Amygdala (tissue), 56 donors: ENCODE measurements around the gene RNASE13.

Experiments
- DNase-seq, 56 donors: peaks; one replicate each; lab custom pipeline; 2025; lab: John Stamatoyannopoulos, UW

Gene RNASE13, protein sequence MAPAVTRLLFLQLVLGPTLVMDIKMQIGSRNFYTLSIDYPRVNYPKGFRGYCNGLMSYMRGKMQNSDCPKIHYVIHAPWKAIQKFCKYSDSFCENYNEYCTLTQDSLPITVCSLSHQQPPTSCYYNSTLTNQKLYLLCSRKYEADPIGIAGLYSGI

DNA sequence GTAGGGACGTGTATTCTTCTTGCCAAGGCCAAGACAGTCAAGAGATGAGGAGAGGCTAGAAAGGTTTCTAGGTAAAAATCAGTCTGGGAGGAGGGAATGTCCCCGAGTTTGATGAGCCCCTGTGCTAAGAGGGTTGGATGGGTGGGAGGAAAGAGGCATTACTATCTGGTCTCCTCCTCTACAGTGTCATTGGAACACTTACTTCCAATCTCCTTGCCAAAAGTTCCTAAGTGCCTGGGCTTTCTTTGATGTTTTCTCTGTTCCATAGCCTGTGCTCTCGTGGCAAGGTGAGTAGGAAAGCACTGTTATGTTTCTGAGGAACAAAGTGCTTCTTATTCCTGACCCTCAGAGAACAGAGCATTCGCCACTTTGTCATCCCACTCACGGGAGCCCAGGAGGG is at the start of gene RNASE13:
TSS of gene RNASE13 (minus strand) at position 101 of the 400 bp plus-strand sequence. CDS start 519 bp downstream, outside the sequence.
- DNase-seq = no peak

DNA sequence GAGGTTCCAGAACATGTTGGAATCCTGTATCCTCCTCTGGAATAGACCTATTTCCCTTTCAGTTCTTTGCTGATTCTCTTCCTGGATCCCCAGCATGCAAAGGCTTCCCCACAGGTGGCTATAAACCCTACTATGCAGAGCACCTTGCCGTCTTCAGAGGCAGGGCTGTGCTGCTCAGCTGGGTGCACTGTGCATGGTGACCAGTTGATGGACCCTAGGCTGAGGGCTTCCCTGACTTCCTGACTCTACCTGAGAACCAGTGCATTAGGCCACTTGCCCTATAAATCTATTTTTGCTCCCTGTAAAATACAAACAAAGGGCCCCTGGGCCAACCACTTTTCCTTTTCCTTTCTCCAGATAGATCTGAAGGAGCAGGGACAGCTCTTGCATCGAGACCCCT is 49.8 kb upstream of the RNASE13 start:
- no peak for DNase-seq

DNA sequence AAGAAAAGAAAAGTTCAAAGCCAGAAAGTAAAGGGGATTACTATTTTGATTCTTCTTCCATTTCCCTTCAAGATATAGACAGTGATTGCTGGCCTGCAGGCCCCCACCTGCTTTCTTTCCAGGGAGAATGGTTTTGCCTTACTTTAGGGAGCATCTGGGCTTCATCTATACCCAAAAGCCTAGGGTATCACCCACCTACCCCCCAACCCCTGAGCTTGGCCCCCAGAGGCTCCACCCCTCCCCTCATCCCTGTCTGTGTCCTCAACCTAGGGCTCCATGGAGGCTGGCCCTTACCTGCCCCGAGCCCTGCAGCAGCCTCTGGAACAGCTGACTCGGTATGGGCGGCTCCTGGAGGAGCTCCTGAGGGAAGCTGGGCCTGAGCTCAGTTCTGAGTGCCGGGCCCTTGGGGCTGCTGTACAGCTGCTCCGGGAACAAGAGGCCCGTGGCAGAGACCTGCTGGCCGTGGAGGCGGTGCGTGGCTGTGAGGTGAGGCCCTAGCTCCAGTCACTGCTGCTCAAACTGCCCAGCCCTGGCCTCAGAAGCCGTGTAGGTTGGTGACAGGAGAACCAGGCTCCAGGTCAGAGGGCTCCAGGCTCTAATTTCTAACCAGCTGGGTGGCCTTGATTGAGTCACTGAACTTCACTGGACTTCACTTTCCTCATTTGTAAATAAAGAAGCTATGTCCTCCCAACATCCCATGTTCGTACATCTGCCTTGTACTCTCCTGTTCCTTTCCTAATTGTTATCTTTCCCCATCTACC is 49.1 kb upstream of the RNASE13 start:
- no peak for DNase-seq

DNA sequence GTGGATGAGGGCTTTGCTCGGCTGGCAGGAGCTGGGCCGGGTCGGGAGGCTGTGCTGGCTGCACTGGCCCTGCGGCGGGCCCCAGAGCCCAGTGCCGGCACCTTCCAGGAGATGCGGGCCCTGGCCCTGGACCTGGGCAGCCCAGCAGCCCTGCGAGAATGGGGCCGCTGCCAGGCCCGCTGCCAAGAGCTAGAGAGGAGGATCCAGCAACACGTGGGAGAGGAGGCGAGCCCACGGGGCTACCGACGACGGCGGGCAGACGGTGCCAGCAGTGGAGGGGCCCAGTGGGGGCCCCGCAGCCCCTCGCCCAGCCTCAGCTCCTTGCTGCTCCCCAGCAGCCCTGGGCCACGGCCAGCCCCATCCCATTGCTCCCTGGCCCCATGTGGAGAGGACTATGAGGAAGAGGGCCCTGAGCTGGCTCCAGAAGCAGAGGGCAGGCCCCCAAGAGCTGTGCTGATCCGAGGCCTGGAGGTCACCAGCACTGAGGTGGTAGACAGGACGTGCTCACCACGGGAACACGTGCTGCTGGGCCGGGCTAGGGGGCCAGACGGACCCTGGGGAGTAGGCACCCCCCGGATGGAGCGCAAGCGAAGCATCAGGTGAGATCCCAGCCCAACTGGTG is 47.0 kb upstream of the RNASE13 start:
- DNase-seq = no peak

DNA sequence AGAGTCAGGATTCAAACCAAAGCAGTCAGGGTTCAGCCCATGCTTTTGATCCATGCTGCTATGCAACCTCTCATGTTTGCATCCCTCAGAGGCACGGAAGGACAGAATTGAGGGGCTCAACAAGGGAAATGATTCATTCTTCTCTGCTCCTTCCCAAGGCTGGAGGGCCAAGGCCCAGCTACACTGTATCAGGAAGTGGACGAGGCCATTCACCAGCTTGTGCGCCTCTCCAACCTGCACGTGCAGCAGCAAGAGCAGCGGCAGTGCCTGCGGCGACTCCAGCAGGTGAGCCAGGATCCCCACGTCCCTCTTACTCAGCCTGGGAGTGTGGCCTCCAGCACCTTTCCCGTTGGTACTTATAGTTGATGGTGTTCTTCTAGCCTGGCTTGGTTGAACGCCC is 44.1 kb upstream of the RNASE13 start:
- DNase-seq = no peak

DNA sequence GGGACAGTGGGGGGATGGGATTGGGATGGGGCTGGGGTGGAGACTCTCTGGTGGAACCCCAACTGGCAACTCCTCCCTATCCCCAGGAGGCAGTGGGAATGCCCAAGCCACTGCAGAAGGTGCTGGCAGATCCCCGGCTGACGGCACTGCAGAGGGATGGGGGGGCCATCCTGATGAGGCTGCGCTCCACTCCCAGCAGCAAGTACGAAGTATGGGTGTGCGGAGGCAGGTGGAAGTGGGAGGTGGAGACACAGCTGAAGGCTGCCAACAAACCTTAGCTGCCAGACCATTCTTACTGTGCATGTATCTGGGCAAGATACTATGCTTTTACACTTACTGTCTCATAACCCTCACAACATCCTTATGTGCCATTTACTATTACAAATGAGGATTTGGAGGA is 43.7 kb upstream of the RNASE13 start:
- peak in 5 of 56 donors; percentile 22 to 44 (median 25) for DNase-seq

DNA sequence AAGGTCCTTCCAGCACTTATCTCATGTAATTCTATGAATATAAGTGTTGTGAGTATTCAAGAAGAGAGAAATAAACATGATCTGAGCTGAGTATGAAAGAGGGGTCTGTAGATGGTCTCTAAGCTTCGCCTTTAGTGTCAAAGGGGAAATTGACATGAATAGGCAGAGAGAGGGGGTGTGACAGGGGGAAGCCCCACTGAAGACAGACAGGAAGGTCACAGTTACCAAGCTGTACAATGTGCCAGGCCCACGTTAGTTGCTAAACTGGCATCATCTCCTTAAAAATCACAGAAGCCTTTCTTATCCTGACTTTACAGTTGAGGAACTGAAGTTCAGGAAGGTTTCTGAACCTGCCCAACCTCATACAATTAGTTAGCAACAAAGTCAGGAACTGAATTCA is 43.1 kb upstream of the RNASE13 start:
- DNase-seq = no peak

DNA sequence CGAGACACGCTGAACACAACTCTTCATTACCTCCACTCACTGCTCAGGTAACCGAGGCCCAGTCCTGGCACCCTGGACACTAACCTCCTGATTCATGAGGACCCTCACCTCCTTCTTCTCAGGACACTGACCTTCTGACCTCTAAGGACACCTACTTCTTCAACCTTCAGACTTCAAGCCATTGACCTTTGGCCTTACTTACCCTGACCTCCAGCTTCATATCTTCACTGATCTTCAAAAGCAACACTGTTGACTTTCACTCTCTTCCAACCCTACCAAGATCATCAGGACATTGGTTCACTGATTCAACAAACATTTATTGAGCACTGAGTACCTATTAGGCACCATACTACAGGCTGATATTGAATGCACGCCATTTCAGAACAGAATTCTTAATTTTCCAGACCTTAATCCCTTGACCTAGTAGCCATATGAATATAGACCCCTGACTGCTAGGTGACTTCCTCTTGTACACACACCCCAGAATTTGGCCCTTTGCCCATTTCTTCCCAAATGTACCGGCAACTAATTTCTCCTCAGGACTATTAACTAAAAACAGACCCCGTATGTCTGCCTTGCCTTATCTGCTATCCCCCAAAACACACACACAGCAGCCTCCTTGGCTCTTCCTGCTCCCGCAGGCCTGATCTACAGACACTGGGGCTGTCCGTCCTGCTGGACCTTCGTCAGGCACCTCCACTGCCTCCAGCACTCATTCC is 41.3 kb upstream of the RNASE13 start:
- no peak for DNase-seq

DNA sequence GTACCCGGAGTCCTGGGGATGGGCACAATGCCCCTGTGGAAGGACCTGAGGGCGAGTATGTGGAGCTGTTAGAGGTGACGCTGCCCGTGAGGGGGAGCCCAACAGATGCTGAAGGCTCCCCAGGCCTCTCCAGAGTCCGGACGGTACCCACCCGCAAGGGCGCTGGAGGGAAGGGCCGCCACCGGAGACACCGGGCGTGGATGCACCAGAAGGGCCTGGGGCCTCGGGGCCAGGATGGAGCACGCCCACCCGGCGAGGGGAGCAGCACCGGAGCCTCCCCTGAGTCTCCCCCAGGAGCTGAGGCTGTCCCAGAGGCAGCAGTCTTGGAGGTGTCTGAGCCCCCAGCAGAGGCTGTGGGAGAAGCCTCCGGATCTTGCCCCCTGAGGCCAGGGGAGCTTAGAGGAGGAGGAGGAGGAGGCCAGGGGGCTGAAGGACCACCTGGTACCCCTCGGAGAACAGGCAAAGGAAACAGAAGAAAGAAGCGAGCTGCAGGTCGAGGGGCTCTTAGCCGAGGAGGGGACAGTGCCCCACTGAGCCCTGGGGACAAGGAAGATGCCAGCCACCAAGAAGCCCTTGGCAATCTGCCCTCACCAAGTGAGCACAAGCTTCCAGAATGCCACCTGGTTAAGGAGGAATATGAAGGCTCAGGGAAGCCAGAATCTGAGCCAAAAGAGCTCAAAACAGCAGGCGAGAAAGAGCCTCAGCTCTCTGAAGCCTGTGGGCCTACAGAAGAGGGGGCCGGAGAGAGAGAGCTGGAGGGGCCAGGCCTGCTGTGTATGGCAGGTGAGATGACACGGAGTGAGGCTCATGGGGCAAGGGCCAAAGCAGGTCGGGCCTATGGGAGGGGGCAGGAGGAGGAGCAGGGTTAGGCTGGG is 40.0 kb upstream of the RNASE13 start:
- no peak for DNase-seq

DNA sequence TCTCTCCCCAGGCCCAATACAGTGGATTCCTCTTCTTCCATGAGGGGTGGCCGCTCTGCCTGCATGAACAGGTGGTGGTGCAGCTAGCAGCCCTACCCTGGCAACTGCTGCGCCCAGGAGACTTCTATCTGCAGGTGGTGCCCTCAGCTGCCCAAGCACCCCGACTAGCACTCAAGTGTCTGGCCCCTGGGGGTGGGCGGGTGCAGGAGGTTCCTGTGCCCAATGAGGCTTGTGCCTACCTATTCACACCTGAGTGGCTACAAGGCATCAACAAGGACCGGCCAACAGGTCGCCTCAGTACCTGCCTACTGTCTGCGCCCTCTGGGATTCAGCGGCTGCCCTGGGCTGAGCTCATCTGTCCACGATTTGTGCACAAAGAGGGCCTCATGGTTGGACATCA is 39.3 kb upstream of the RNASE13 start:
- no peak for DNase-seq

DNA sequence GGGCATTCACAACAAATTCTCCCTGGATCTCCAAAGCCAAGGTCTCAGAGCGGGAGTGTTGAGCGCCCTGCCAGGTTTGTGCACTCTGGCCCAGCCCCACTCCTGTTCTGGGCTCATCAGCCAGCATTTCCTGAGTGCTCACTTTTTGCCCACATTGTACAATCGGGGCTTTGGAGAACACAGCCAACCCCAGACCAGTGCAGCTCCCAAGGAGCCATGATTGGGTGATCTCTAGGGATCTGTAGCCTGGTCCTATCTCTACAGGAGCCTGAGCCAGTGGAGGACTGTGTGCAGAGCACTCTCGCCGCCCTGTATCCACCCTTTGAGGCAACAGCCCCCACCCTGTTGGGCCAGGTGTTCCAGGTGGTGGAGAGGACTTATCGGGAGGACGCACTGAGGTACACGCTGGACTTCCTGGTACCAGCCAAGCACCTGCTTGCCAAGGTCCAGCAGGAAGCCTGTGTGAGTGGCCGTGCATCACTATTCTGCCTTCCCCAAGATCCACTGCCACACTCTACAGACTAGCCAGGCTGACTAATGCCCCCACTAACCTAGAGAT is 38.3 kb upstream of the RNASE13 start:
- peak in 1 of 56 donors; percentile 10 for DNase-seq

DNA sequence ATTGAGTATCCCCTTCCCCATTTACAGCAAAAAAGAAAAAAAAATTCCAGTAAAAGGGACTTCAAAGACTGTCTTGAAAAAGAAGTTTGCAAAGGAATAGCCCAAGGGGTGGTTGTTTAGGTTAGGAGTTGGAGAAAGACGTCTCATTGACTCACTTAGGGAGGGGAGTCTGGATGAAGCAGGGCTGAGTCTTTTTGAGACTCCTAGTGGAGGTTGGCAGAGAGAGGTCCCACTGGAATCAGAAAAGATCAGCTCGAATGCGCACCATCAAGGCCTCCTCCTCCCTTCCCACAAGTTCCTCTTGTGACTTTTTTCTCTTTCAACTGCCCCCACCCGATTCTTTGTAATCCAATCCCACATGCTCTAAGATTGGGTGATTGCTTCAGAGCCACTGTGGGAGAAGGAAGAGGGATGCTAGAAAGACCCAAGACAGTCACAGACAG is 37.4 kb upstream of the RNASE13 start:
- DNase-seq = peak in 3 of 56 donors; percentile 5 to 37 (median 15)

DNA sequence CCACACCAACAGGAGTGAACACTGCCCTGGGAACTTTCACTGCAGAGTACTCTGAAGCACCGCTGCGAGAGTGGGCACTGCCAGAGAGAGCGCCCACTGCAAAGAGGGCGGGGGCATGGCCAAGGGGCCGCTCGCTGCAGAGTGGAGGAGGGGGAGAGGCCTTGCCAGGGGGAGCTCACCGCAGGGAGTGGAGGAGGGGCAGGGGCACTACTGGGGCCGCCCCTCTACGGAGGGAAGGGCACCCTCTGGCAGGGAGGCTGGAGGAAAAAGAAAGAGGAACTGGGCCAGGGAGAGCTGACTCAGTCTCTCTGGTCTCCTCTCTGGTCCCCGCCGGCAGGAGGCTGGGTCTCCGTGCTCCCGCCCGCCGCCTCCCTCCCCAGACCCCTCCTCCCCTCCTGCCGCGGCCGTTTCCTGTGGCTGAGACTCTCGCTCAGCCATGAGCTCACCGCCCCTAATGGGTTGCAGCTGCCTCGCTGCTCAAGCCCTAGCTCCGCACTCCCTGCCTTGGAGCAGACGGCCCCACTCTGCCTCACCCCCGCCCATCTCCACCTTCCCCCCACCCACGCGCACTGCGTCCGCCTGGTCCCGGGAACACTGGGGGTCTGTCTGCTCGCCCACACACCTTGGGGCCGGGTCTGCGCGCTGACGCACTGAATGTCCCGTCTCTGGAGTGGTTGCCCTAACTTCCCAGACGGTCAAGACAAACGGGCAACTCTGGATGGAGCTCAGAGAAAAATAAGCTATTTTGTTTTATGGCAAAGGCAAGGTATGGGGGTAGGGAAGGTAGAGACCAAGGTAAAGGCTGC is 36.8 kb upstream of the RNASE13 start:
- peak in 52 of 56 donors; percentile 38 to 81 (median 64) for DNase-seq

DNA sequence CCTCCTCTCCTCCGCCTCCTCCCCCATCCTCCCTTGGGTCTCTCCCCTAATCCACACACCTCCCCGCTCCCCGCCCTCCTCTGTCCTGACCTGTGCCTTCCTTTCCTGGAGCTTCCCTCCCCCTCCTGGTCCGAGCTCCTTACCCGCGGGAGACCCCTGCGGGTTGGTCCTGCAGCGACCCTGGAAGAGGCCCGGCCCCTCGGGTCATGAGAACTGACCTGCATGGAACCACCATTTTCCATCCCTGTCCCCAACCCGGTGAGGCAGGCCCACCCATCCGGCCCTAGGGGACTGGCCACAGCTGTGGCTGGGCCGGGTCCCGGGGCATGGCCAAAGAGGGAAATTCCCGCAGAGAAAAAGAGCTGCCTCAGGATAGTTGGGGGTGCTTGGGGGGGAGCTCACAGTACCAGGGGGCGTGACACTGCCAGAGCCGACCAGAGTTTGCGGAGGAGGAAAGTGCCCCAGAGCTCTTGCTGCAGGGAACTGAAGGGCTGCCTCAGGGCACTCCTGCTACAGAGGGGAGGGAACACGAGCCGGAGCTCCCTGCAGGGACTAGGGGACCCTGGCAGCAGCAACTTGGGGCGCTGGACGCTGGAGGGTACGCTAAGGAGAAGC is 36.1 kb upstream of the RNASE13 start:
- DNase-seq = peak in 24 of 56 donors; percentile 28 to 71 (median 55)

DNA sequence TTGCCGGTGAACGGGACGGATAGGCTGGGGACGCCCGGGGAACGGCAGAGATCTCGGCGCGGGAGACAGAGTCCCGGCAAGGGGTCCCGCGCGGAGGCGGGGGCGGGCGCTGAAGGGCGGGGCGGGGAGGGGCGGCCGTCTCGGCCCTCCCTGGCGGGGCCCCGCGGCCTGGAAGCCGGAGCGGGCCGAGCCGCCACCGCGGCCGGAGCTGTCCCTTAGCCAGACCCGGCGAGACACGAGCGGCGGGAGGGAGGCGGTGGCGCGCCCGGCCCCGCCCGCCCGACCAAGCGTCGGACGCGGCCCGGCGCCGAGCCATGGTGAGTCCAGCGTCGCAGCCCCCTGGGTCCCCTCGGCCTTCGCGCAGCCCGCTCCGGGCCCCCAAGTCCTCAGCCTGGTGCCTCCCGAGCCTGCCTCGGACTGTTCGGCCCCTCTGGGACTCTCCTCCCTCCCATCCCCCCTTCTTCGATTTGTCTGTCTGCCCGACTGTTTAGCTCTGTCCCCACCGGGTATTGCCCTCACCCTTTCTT is 35.5 kb upstream of the RNASE13 start, which contains the start of gene ARHGEF40:
TSS of gene ARHGEF40 (plus strand) at position 222 of the 527 bp plus-strand sequence. CDS start at position 315, 93 bp downstream.
- peak in 47 of 56 donors; percentile 35 to 80 (median 68) for DNase-seq

DNA sequence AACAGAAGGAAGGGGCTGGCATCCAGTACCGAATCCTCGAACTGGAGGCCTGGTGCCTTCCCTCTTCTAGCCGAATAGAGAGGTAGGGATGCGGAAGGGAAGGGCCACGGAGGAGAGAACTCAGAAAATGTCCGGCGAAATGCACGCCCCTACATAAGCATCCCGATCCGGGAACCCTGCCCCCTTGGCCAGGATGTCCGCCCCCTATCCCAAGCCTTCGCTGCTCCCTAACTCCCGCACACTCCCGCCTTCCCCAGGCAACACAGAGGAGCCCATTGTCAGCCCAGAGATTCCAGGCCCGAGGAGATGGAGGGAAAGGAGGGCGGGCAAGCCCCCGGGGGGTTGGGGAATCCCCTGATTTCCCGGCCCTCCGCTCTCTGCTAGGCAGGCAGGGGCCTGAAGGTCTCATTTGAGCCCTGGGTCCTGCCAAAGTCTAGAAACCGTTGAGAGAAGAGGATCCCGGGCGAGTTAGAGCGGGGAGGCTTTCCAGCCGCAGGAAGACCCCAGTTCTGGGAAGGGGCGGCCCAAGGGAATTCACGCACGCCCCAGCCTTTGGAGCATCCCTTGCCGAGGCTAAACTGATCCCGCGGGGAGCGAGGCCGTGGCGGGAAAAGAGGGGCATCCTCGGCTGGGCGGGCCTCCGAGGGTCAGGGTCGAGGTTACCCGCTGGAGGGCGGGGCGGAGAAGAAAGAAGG is 34.9 kb upstream of the RNASE13 start:
- DNase-seq = peak in 49 of 56 donors; percentile 30 to 81 (median 64)
